NAMALWA (cell line): ENCODE data around the gene POLR3E.

Experiments used
- DNase-seq: peaks from one replicate; pipeline ENCODE4 v3.0.0-alpha.2; 2015; ENCODE audit warnings: low spot score

Gene POLR3E

GRCh38 chr16:22317001-22317530 lies 19.9 kb downstream of the POLR3E start:
- no peak for DNase-seq

GRCh38 chr16:22317625-22318024 lies 20.4 kb downstream of the POLR3E start:
- DNase-seq = no peak

GRCh38 chr16:22318690-22319358 lies 21.6 kb downstream of the POLR3E start:
- peak; percentile 68 for DNase-seq

GRCh38 chr16:22320572-22321339 lies 23.5 kb downstream of the POLR3E start:
- DNase-seq = no peak

- DNase-seq = peak; percentile 82
These were observed 24.3 kb downstream of the POLR3E start for GRCh38 chr16:22321340-22322001.

- DNase-seq = no peak
These were observed 24.8 kb downstream of the POLR3E start for GRCh38 chr16:22322021-22322471.

- DNase-seq = no peak
These were observed 25.5 kb downstream of the POLR3E start for GRCh38 chr16:22322741-22323140.

- no peak for DNase-seq
These were observed 26.2 kb downstream of the POLR3E start for GRCh38 chr16:22323173-22323958.

- DNase-seq = no peak
These were observed 27.0 kb downstream of the POLR3E start for GRCh38 chr16:22323959-22324786.

GRCh38 chr16:22324787-22325597 lies 27.8 kb downstream of the POLR3E start:
- DNase-seq = no peak

GRCh38 chr16:22325598-22326368 lies 28.6 kb downstream of the POLR3E start:
- no peak for DNase-seq

GRCh38 chr16:22326369-22326652 lies 29.1 kb downstream of the POLR3E start:
- DNase-seq = no peak

- DNase-seq = no peak
These were observed 29.7 kb downstream of the POLR3E start for GRCh38 chr16:22326771-22327445.

- no peak for DNase-seq
These were observed 30.2 kb downstream of the POLR3E start for GRCh38 chr16:22327446-22327775.

- DNase-seq = no peak
These were observed 31.0 kb downstream of the POLR3E start for GRCh38 chr16:22328081-22328725.

GRCh38 chr16:22329199-22329695 lies 32.0 kb downstream of the POLR3E start:
- no peak for DNase-seq

- no peak for DNase-seq
These were observed 33.1 kb downstream of the POLR3E start for GRCh38 chr16:22330326-22330725.

- DNase-seq = no peak
These were observed 36.3 kb downstream of the POLR3E start for GRCh38 chr16:22333457-22333994.
